ENCODE results near the gene LRP5. TPM values are rescaled to one million over a fixed set of nuclear protein-coding genes. Genes with fewer than 3 reads are reported as not detected.

The LRP5 gene
- polyA plus RNA-seq, 3 donors: 0.23 to 0.29 TPM; not detected in 1

DNA sequence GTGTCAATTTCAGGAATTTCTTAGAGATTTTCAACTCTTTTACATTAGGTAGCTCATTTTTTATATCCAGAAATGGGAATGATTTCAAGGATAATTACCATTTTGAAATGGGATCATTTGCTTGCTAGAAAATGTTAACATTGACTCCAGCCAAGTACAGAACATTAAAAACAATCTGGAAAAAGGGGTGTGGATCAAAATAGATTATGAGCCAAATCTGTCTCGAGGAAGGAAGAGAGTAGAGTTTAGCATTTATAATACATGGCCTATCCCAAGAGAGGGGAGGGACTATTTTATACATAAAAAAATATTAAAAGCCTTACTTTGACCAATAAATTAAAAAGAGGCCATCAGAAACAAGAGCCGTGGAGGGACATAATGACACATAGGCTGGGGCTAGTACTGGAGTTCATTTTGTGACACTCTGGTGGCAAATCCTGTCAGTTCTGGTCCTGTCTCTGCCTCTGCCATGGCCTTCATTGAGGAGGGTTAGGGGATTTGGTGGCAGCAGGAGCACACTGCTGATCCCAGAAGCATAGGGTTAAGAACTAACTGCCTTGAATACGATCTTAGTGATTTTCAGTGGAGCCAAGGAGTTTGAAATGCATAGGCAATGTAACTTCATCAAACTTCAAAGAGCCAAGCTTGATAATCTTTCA, 168.6 kb downstream of the LRP5 start:
- no peaks in the 10 kb centered on the region for H3K4me1 ChIP-seq (ENCODE audit: control insufficient read depth in 1 of 2, insufficient read depth in 2 of 2, low read length in 2 of 2)
- intact Hi-C loops (cut with micrococcal nuclease): no loop called here
- no CpG with 5 or more reads among the region's 3 CpGs for WGBS (ENCODE audit: insufficient coverage)
- H3K4me2 ChIP-seq (replicated peaks; ENCODE audit: extremely low read depth, low read length, poor library complexity, severe bottlenecking): no peak overlapping the region
- peaks cover 0 to 2% (median 0%) of the 10 kb centered on the region in 7 donors for H3K9me3 Mint-ChIP-seq
- peaks cover 0 to 5% of the 10 kb centered on the region in 2 donors for H3K36me3 ChIP-seq (replicated peaks in 1 of 2; ENCODE audit: control insufficient read depth in 1 of 2, insufficient read depth in 2 of 2, low read length in 2 of 2)
- no peak overlapping the region for H3K4me3 Mint-ChIP-seq
- H2AFZ ChIP-seq (ENCODE audit: insufficient read depth, low read depth, low read length, poor library complexity, severe bottlenecking): no peak overlapping the region
- H3K36me3 Mint-ChIP-seq: peaks cover 5 to 6% of the 10 kb centered on the region in 2 donors
- no peaks in the 10 kb centered on the region for H3K9me3 ChIP-seq (replicated peaks in 1 of 2; ENCODE audit: control insufficient read depth in 1 of 2, insufficient read depth in 1 of 2, low read length in 2 of 2)
- H3K9ac ChIP-seq (ENCODE audit: insufficient read depth, low read length, poor library complexity, severe bottlenecking): no peak overlapping the region
- H3K4me3 ChIP-seq (replicated peaks in 1 of 3; ENCODE audit: low read depth in 2 of 3, low read length in 3 of 3): no peak overlapping the region
- peaks cover 98% of the 10 kb centered on the region for H3K79me2 ChIP-seq (ENCODE audit: insufficient read depth, low read length)
- H3K27me3 ChIP-seq (ENCODE audit: control insufficient read depth in 2 of 2, insufficient read depth in 2 of 2, low read length in 2 of 2): no peaks in the 10 kb centered on the region
- H3K27me3 Mint-ChIP-seq (ENCODE audit: low read depth in 3 of 3): no peaks in the 10 kb centered on the region
- no peak for DNase-seq
- H4K20me1 ChIP-seq (ENCODE audit: insufficient read depth, low read length): peaks cover 98% of the 10 kb centered on the region
- peaks cover 20% of the 10 kb centered on the region for H3K4me1 Mint-ChIP-seq
- peak overlapping the region in 2 of 7 donors; percentile 44 to 52 for H3K27ac Mint-ChIP-seq
- peak overlapping the region in 1 of 2 donors; percentile 49 for H3K27ac ChIP-seq (ENCODE audit: low read depth in 1 of 2, low read length in 2 of 2)
- TF ChIP-seq, protein P1, sequence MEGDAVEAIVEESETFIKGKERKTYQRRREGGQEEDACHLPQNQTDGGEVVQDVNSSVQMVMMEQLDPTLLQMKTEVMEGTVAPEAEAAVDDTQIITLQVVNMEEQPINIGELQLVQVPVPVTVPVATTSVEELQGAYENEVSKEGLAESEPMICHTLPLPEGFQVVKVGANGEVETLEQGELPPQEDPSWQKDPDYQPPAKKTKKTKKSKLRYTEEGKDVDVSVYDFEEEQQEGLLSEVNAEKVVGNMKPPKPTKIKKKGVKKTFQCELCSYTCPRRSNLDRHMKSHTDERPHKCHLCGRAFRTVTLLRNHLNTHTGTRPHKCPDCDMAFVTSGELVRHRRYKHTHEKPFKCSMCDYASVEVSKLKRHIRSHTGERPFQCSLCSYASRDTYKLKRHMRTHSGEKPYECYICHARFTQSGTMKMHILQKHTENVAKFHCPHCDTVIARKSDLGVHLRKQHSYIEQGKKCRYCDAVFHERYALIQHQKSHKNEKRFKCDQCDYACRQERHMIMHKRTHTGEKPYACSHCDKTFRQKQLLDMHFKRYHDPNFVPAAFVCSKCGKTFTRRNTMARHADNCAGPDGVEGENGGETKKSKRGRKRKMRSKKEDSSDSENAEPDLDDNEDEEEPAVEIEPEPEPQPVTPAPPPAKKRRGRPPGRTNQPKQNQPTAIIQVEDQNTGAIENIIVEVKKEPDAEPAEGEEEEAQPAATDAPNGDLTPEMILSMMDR (IDR thresholded peaks at IDR 0.05): no peak

DNA sequence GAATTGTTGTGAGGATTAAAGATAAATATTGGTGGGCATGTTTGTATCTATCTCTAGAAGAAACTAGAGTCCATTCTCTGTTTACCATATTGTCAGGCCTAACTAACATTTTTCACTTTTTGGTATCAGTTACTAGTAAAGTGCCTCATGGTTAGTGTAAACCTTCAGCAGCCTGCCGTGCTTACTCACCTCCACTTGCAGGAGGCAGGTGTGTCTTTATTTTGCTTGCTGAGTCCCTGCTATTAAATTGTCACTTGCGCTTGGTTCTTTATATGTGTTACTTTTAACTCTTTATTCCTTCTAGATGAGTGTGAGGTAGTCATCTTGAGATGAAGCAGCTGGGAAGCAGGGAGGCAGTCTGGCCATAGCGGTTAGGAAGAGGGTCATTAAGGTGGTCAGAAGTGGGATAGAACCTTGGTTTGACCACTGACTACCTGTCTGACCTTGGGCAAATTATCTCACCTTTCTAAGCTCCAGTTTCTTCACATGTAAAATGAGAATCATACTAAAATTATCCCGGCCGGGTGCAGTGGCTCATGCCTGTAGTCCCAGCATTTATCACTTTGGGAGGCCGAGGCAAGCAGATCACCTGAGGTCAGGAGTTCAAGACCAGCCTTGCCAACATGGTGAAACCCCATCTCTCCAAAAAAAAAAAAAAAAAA, 169.3 kb downstream of the LRP5 start:
- Mint-ChIP-seq H3K36me3 (peaks cover 3 to 6% of the 10 kb centered on the region in 2 donors), H3K4me3 (no peak overlapping the region), H3K27me3 (ENCODE audit: low read depth in 3 of 3) (no peaks in the 10 kb centered on the region), H3K4me1 (peaks cover 25% of the 10 kb centered on the region), H3K27ac (peak overlapping the region in 2 of 7 donors; percentile 11 to 44), H3K9me3 (peaks cover 0 to 2% (median 0%) of the 10 kb centered on the region in 7 donors)
- peak overlapping the region in 1 of 2 donors; percentile 49 for H3K27ac ChIP-seq (ENCODE audit: low read depth in 1 of 2, low read length in 2 of 2)
- no peak overlapping the region for H3K9ac ChIP-seq (ENCODE audit: insufficient read depth, low read length, poor library complexity, severe bottlenecking)
- peaks cover 0 to 5% of the 10 kb centered on the region in 2 donors for H3K36me3 ChIP-seq (replicated peaks in 1 of 2; ENCODE audit: control insufficient read depth in 1 of 2, insufficient read depth in 2 of 2, low read length in 2 of 2)
- peaks cover 100% of the 10 kb centered on the region for H3K79me2 ChIP-seq (ENCODE audit: insufficient read depth, low read length)
- no peaks in the 10 kb centered on the region for H3K4me1 ChIP-seq (ENCODE audit: control insufficient read depth in 1 of 2, insufficient read depth in 2 of 2, low read length in 2 of 2)
- H3K4me2 ChIP-seq (replicated peaks; ENCODE audit: extremely low read depth, low read length, poor library complexity, severe bottlenecking): no peak overlapping the region
- TF ChIP-seq, protein P1 (IDR thresholded peaks at IDR 0.05): no peak
- H2AFZ ChIP-seq (ENCODE audit: insufficient read depth, low read depth, low read length, poor library complexity, severe bottlenecking): no peak overlapping the region
- 94% methylated on average over 3 of the region's 6 CpGs for WGBS (ENCODE audit: insufficient coverage)
- DNase-seq: no peak
- no peaks in the 10 kb centered on the region for H3K9me3 ChIP-seq (replicated peaks in 1 of 2; ENCODE audit: control insufficient read depth in 1 of 2, insufficient read depth in 1 of 2, low read length in 2 of 2)
- intact Hi-C loops (cut with micrococcal nuclease): no loop called here
- no peaks in the 10 kb centered on the region for H3K27me3 ChIP-seq (ENCODE audit: control insufficient read depth in 2 of 2, insufficient read depth in 2 of 2, low read length in 2 of 2)
- peaks cover 99% of the 10 kb centered on the region for H4K20me1 ChIP-seq (ENCODE audit: insufficient read depth, low read length)
- H3K4me3 ChIP-seq (replicated peaks in 1 of 3; ENCODE audit: low read depth in 2 of 3, low read length in 3 of 3): no peak overlapping the region

Measured in CD14-positive monocyte (primary cell).